HG02870 (cell line): Measurements from ENCODE around the gene RASGEF1B.

Source experiments
- ATAC-seq: cut with Tn5 transposase; IDR thresholded peaks from one replicate; pipeline ENCODE4 v1.9.1; 2021; ENCODE audit warnings: mild to moderate bottlenecking, moderate library complexity; ENCODE audit not compliant: unreplicated experiment

Gene RASGEF1B

DNA sequence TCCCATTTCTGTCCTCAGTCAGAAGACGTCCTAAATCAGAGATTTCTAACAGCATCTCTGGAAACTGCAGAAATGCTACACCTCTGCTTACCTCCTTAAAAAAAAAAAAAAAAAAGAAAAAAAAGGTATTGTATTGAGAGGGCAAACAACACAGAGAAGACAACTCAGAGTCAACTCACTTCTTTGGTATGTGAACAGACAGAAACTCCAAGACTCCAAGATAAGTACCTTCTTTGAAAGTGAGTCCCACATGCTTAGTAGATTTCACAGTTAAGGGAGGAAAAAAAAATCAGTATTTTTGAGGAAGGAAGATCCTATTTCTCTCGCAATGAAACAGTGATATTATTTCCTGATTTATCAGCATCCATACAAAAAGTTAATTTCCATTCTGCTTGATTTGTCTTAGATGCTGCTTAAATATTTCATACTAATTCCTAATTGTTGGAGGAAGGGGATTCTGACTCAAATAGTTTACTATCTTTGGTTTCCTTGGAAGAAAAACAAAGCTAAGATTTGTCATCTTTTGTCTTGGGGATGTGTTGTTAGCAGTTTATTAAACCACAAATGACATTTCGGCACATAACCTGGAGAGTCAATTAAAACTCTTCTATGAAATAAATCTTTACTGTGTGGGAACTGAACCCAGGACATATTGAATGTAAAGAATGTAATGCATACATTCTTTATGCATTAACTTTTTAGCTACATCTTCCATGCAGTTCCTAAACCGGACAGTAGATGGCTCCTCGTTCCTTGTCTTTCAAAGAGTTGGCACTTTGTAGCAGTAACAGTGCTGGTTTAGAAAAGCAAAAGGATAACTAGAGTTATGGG, 4.7 kb downstream of the RASGEF1B start:
- ATAC-seq, result no peak

DNA sequence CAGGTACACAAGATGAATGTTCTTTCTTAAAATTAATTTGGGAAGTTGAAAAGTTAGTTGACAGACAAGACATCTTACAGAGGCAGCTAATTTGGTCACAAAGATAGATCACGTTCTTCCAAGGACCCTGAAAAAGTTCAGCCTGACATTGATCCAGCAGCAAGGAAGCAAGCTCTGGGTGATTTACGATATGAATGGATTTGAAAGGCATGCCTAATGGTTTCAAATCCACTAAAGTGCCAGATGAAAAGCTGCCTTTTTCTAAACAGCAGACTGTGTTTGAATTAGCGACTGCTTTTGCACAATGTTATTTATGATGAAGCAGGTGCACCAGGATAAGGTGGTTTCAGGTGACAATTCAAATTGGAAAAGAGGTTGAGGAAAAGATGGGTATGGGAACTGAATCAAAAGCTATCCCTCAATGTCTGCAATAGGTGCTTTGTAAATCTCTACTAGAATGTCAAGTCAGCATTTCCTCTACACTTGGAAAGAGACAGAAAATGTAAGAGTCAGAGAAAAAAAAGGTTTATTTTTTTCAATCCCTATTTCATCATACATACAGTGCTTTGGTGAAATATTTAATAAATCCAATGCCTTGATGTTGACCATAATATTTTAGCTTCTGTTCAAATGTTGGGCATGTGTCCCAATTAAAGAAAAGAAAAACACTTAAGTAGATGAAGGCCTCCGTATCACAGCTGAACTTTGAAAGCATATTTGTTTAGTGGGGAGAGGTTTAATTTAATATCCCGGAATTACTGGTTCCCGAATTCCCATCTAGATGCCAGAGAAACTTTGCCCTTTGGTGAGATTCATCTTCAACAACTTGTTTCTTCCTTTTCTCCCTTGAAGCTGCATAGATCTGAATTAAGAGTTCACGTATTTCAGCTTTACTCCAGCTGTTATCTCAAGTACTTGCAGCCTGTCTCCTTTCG, 6.0 kb downstream of the RASGEF1B start:
- ATAC-seq, result no peak

DNA sequence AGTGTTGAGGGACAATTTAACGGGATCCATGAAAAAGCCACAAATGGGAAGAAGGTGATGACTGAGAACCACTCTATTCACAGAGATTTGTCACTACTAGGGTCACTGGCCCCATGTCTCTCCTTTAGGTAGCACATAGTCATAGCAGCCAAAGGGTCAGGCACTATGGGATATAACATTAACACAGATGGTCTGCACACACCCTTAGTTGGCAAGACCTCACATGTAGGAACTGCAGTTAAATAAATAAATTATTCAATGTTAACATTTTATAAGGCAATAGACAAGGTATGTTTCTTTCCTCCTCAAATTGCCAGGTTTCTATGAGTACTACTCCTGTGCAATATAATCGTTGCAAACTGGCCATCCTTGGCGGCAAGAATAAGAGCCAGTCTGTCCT, 10.9 kb downstream of the RASGEF1B start:
- ATAC-seq, result no peak

GRCh38 chr4:81460191-81460701, 11.5 kb downstream of the RASGEF1B start:
- no peak for ATAC-seq

- ATAC-seq, result no peak
Observed at GRCh38 chr4:81459228-81459627, 12.5 kb downstream of the RASGEF1B start.

DNA sequence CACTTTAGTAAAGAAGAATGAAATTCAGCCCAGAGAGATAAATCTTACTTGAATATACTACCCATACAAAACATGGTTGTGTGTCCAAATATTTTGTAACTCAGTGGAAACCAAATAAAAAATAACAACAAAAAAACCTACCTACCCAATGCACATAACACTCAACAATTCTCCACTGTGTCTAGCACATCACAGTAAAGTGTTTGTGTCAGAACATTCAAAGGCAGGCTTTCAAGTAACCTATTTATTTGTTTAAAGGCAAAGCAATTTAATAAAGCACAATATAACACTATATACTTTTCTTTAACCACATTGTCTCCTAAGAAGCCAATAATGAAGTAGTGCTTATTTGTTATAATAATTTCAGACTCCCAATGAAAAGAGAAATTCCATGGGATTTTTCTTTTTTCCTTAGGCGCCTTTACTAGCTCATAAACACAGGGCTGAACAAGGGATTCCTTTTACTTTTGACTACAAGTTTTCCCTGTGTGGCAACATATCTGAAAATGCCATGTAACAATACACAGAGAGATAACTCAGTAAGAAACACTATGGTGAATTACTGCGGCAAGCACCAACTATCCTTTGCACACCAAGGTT, 13.7 kb downstream of the RASGEF1B start:
- ATAC-seq, result no peak

- no peak for ATAC-seq
Observed at GRCh38 chr4:81457345-81457744, 14.4 kb downstream of the RASGEF1B start.

GRCh38 chr4:81455897-81456296, 15.8 kb downstream of the RASGEF1B start:
- ATAC-seq, result no peak

DNA sequence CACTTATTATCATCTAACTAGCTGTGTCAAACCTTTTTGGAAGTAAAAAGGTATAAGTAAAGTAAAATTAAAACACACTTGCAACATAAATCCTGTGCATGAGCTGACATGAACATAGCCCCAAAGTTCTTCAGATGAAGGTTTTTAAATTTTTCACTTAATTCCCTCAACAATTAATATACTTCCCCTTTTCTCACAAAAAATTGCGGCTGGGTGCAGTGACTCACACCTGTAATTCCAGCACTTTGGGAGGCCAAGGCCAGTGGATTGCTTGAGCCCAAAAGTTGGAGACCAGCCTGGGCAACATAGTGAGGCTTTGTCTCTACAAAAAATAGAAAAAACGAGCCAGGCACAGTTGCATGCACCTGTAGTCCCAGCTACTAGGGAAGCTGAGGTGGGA, 16.8 kb downstream of the RASGEF1B start:
- no peak for ATAC-seq

DNA sequence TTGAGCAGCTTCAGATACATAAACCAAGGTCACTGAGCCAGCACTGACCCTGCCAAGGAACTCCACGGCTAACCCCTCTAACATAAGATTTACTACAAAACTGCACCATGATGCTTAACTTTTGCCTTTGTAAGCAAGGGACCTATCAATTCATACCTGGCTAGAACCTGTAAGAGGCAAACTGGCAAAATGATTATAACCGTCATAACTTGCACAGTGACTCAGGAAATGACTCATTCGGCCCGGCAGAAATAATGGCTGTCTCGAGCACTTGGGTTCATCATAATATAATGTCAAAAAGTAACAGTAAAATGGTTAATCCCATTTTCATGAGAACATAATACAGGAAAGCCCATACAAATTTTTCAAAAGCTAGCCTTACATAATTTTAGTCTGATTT, 17.2 kb downstream of the RASGEF1B start:
- ATAC-seq, result no peak

GRCh38 chr4:81453024-81453423, 18.7 kb downstream of the RASGEF1B start:
- ATAC-seq, result no peak

DNA sequence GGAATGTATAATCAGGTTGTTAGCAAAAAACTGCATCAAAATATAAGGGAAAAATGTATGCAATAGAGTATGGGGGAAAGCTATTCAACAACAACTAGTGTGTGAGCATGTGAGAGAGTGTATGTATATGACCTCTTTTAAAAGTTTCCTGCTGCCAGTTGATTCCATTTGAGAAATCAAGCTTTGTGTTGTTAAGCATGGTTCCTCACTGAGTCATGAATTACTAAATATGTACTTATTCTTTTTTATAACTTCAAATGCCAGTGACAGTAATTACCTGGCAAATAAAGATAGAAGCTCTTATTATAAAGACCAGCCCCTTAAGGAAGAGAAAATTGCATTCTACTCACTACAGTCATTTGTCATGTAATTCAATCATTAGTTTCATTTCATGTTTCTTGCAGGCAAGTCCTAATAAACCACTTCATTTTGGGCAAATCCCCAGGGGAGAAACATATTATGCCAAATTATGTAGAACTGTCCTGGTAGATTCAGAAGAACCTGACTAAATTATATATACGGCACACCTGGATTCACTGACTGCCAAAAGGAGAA, 19.2 kb downstream of the RASGEF1B start:
- ATAC-seq, result no peak

DNA sequence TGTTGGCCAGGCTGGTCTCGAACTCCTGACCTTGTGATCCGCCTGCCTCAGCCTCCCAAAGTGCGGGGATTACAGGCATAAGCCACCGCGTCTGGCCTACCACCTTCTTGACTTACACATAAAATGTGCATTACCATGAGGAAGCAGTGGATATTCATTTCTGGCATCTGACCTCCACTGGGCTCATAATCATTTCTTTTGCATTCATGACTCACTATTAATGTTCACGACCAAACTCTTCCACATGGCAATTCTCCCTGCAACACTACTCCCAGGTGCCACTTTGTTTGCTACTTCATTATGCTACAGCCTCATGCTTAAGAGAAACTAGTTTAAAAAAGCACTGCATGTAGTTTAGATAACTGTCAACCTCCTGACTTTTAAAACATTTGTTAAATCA, 22.7 kb downstream of the RASGEF1B start:
- ATAC-seq, result no peak

DNA sequence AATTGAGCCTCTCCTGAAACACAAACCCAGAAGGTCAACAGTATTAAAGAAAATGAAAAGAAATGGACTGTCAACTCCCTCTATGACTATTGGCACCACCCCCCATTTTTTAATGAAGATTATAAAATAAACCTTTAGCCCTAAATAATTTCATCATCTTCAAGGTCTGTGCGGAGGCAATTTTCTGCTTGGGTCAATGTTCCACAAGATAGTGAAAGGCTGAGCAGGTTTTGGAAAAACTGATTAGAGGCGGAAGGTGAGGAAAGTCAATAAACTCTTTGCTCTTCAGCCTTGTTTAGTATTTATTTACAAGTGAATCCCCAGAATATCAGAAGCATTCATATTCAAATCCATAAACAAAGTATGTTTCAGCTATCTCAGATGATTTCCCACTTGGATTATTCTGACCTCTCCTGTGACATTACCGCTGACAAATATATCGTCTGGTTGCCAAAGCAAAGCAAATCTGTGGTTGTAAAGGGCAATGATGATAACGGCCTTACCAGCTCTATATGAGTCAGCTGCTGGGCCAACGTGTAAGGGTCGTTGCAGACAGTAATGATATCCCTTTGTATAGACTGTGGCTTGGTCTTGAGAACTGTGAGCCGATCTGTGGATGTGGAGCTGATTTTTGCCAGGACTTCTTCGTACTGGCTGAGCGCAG, 24.0 kb downstream of the RASGEF1B start:
- ATAC-seq, result no peak

GRCh38 chr4:81446634-81447033, 25.1 kb downstream of the RASGEF1B start:
- ATAC-seq, result no peak

GRCh38 chr4:81445196-81445595, 26.5 kb downstream of the RASGEF1B start:
- no peak for ATAC-seq

DNA sequence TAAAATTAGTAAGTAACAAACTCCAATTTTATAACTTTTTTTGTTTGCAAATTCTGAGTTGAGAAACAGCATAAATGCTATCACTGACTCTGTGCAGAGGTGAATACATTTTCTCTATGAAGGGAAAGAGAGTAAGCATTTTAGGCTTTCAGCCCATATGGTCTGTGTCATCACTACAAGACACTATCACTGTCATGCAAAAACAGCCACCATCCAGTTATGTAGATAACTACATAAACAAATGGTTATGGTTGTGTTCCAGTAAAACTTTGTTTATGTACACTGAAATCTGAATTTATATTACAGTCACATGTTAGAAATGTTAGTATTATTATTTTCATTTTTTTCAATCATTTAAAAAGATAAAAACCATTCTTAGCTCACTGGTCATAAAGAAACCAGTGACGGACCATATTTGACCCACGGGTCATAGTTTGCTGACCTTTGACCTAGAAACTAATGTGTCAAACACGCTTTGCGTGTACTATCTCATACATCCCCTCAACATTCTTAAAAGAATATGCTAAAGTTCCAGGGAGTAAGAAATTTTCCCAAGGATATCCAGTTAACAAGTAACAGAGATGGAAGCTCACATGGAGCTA, 29.1 kb downstream of the RASGEF1B start:
- ATAC-seq, result no peak

DNA sequence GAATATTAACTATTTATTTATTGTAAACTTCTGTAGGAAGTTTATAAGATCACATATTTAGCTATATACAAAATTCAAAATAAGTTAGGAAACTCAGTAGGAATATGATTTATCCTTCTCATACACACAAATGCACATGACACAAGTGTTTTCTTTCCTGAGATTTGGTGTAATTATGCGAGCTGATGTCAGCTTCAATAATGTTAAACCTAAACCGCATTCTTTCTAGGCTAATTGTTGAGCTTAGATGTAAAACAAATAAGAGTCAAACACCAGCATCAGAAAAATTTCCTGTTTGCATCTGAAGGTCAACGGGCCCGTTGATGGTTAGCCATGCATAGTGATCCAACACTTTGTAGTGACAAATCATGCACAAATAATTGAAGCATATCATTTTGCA, 30.8 kb downstream of the RASGEF1B start:
- no peak for ATAC-seq

GRCh38 chr4:81436941-81437574, 34.6 kb downstream of the RASGEF1B start:
- ATAC-seq, result no peak

DNA sequence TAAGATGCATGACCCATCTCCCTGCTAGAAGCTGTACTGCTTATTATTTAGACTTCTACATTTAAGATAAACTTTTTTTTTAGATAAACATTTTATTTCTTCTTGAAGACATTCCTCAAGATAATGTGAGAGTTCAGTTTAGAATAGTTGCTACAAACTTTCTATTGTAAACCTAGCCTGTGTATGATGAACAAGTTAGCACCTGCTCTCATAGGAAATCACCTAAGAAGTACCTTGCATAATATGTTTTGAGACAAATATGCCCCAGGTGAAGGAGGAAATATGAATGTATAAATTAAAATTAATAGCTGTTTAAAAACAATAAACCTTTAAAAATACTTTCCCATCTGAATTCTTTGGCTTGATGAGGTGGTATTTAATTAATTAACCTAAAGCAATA, 35.6 kb downstream of the RASGEF1B start:
- no peak for ATAC-seq
